GM19351 (cell line): ENCODE measurements around the gene BAHCC1.

Experiments used
- ATAC-seq: cut with Tn5 transposase; IDR thresholded peaks from one replicate; pipeline ENCODE4 v1.9.1; 2021; ENCODE audit warnings: mild to moderate bottlenecking, moderate library complexity; ENCODE audit not compliant: unreplicated experiment

BAHCC1 gene

DNA sequence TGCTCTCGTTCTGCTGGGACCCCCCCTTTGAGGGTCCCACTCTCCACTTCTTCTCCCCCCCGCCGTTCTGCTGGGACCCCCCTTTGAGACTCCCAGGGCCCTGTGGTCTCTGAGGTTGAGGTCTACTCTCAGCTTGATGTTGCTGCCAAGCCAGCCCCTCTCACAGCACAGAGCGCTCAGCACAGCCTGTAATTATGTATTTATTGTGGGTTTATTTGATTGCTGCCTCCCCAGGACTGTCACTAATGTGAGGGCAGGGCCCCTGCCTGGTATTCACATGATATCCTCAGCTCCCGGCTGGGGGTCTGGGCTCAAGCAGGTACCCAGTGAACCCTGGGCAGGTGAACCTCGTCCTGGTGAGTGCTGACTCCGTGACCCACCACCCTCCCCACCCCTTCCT, 81.9 kb downstream of the BAHCC1 start:
- ATAC-seq = no peak

DNA sequence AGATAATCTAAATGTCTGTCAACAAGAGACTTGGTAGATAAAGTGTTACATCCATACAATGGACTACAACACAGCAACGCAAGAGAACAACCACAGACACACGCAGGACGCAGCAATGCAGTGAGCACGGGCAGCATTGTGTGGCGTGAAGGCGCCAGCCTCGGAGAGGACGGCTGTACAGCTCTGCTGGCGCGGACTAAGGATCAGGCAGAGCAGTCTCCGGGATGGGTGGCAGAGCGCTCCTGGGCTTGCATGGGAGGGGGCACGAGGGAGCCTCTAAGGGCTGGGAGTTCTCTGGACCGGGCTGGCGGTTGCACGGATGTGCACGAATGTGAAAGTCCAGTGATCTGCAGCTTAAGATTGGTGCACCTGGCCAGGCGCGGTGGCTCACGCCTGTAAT, 82.9 kb downstream of the BAHCC1 start:
- no peak for ATAC-seq

DNA sequence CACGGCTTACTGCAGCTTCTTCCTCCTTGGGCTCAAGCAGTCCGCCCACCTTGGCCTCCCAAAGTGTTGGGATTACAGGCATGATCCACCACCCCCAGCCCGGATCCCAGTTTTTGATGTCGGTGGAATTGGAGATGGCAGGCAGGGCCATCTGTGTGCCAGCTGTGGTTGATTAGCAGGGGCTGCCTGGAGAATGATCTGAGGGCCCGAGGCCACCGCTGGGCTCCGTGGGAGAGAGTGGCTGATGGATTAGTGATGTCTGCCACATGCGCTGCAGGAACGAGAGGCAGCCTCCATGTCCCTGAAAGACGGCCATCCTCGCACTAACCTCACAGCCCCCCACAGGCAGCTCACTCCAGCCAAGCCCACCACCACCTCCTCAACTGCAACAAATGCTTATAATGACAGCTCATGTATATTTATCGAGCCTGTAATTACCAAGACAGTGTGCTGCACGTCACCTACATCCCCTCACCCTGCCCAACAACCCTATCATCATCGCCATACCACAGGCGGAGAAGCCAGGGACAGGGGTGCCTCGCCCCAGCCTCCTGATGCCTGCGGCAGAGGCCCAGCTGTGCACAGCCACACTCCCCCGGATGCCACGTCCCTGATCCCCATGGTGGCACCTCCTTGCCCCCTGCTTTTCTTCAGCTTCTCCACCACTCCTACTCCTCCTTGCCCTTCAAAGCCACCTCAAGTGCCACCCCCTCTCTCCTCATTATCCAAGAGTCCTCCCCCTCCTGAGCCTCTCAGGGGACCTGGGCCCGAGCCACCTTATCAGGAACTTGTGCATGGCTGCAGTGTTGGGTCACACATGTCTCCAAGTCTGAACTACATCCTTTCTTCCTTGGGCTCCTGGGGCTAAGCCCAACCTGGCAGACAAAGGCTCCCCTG, 84.2 kb downstream of the BAHCC1 start:
- no peak for ATAC-seq

DNA sequence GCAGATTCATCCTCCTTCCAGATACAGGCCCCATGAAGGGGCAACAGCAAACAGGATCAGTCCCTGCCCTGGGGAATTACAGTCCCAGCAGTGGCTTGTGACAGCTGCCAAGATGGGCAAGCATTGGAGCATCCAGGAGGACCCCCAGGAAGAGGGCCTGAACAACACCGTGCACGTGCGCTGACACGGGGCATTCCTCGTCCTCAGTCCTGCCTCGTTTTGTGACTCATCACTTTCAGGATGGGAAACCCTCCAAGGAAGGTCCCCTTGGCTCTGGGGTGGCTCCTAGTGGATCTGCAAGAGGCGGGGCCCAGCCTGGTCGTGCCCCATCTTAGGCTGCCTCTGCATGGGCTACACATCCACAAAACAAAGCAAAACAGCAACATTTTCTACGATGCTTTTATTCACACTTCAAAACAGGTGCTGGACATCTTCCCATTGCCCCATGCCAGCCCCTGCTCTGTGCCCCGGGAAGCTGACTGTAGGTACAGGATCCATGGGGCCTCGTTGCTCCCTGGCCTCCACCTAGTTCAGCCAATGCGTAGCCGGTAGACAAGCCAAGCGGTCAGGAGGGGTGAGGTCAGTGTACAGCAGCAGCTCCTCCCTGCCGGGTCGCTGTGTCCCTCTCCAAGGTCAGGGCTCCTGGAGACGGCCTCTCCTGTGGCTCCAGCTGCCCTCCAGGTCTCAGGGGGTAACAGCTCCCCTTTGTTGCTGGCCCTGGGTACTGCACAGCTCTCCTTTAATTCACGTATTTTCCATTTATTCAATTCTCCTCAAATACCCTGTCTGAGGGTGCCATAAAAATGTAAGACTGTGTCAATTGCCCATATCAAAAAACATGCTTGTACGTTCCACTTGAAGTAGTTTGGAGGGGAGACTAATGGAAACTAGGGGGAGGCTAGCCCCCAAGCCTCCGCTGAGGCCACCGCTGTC, 85.1 kb downstream of the BAHCC1 start:
- ATAC-seq = no peak

DNA sequence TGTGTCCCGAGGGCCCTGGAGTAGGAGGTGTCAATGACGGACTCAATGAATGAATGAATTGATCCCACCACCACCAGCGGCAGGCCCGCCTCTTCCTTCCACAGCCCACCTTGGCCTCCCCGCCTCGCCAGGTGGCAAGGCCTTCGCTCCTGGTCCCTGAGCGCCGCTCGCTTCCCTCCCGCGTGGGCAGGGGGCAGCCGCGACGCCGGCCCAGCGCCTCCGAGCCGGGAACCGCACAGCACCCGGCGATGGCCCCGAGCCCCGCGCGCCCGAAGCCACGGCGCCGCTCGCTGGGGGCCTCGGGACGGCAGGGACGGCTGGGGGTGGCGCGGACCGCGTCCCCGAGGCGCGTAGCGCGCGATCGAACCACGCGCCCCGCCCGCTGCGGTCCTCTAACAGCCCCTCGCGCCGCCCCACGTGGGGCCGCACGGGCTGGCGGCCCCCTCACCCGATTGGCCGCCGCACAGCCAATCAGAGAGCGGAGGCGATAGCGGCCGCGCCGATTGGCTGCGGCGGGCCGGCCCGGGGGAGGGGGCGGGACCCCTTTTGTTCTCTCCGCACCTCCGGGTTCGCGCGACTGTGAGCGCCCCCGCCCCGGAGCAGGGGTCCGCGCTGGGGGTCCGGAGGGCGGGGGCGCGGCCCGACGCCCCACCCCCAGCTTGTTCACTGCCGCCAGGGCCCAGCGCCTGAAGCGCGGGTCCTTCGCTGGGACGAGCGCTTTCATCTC, 86.0 kb downstream of the BAHCC1 start:
- no peak for ATAC-seq

DNA sequence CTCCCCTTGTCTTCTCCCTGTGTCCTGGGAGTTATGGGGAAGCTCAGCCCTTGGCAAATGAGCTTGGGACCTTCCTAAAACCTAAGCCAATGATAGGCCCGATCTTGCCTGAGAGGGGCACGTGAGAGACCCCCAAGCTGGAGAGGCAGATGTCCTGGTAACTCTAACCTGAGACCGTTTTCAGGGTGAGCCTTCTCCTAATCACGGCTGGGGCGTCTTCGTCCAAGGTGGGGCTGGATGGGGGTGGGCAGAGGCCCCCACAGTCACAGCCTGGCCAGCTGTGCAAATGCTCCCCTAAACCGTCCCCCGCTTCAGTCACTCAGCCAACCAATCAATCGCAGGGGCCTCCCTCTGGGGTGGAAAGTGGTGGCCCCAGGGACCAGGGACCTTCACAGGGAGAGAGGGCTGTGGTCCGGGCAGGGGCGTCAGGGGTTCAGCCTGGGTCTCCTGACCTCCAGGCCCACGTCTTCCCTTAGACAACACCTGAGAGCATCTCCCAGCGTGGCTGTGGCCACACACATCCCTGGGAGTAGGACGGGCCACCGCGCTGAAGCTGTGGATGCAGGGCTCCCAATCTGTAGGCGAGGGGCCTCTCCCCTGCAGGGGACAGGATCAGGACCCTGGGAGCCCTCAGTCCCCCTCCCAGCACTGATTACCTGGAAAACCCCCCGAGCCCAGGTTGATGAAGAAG, 86.7 kb downstream of the BAHCC1 start:
- no peak for ATAC-seq

DNA sequence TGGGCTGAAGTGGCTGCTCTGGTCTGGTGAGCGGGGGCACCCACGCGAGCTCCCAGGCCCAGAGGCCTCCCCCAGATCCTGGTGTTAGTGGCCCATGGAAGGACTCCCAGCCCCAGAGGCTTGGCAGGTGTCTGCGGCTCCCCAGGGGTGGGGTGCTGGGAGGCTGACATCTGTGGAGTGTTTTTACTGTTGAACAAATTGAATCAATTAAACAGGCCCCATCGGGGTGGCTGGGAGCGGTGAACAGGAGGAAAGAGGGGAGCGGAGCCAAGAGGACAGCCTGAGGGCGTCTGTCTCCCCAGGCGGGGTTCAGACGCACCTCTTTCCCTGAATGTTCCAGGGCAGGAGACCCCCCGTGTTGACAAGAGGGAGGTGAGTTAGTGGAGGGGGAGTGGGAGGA, 87.4 kb downstream of the BAHCC1 start:
- no peak for ATAC-seq

DNA sequence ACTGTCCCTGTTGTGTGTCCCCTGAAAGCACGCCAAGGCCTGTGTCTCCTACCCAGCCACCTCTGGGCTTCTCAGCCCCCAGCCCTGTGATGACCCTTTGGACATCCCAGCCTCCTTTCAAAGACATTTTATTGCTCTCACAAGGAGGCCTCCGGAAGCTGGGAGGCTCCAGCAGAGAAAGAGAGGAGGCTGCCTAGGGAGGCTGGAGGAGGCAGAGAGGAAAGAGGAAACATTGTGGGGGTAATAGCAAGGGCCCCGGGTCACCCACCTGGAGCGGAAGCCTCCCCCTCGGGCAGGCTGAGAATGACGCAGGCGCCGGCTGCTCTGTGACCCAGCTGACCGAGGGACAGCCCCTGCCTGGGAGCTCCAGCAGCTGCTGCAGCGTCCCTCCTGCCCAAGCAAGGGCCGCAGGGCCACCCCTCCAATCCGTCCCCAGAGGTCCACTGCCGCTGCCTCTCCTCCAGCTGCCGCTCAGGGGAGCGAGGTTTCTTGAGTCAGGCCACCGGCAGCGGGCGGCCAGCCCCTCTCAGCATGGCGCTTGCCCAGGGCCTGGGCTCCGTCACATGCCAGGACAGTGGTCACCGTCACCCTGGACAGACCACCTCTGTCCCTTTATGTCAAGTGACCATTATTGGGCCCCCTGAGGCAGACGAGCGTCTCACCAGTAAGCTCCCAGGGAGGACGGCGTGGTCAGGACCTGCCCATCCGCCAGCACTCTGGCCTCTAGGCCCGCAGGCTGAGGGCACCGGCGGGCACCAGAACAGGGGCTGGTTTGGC, 88.0 kb downstream of the BAHCC1 start:
- no peak for ATAC-seq

DNA sequence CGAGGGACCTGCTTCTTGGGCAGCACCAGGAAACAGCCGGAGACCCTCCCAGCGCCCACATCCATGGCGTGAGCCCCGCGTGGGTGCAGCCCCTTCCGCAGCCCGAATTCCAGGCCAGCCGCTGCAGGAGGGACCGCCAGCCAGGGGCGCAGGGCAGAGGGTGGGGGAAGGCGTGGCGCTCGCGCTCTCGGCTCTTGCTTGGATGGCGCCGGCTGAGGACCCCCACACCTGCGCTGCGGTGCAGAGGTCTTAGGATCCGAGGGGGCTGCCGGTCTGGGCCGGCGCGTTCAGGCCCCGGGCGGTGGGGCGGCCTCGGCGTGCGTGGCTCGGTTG, 88.6 kb downstream of the BAHCC1 start:
- no peak for ATAC-seq

DNA sequence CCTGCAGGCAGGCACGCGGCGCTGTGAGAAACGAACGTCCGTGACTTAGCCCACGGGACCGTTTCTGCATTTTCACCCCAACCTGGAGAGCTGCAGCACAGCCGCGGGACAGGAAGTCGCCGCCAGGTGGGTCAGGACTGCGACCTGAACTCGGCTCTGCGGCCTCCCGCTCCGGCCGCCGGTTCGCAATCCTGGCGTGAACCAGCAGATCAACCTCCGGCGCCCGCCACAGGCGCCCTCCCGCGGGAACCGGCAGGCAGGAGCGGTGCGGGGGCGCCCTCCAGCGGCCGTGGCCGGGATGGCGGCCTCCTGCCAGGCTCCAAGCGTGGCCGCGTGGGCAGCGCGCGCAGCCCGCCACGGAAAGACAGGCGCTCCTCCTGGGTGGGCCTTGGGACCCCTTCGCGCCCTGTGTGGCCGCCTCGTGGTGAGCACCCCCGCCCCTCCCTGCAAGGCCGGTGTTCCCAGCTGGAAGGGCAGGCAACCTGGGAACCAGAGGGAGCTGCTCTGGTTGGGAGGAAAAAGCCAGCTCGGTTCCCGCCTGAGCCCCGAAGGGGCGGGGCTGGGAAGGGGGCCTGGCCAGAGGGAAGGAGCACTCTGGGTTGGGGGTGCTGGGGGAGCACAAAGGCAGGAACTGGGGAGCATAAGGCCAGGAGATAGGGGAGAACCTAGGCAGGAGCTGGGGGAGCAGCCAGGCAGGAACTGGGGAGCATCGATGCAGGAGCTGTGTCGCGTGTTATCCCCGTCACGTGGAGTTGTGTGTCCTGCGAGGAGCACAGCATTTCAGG, 89.1 kb downstream of the BAHCC1 start:
- peak; percentile 69 for ATAC-seq

DNA sequence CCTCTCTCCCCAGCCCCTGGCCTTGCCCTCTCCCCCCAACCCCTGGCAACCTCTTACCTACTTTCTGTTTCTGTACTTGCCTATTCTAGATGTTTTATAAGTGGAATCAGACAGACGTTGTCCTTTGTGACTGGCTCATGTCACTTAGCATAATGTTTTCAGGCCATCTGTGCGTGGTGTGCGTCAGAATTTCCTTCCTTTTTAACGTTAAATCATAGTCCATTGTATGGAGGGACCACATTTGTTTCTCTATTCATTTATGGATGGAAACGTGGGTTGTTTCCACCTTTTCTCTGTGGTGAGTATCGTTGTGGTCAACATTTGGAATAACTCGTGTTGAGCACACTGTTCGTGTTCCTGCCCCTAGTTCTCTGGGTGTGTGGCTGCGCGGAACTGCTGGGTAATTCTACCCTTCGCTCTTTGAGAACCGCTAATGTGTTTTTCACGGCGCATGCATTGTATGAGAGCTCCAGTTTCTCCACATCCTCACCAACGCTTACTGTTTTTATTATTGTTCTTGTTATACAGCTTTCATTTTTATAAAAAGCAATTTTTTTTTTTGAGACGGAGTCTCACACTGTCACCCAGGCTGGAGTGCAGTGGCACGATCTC, 91.0 kb downstream of the BAHCC1 start:
- no peak for ATAC-seq

DNA sequence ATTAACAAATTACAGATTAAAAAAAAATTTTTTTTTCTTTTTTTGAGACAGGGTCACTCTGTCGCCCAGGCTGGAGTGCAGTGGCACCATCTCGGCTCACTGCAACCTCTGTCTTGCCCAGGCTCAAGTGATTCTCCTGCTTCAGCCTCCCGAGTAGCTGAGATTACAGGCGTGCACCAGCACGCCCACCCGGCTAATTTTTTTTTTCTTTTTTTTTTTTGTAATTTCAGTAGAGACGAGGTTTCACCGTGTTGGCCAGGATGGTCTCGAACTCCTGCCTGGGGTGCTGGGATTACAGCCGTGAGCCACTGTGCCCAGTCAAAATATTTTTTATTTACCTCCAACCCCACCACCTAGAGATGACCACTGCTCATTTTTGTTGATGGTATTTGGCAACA, 91.8 kb downstream of the BAHCC1 start:
- ATAC-seq = no peak

DNA sequence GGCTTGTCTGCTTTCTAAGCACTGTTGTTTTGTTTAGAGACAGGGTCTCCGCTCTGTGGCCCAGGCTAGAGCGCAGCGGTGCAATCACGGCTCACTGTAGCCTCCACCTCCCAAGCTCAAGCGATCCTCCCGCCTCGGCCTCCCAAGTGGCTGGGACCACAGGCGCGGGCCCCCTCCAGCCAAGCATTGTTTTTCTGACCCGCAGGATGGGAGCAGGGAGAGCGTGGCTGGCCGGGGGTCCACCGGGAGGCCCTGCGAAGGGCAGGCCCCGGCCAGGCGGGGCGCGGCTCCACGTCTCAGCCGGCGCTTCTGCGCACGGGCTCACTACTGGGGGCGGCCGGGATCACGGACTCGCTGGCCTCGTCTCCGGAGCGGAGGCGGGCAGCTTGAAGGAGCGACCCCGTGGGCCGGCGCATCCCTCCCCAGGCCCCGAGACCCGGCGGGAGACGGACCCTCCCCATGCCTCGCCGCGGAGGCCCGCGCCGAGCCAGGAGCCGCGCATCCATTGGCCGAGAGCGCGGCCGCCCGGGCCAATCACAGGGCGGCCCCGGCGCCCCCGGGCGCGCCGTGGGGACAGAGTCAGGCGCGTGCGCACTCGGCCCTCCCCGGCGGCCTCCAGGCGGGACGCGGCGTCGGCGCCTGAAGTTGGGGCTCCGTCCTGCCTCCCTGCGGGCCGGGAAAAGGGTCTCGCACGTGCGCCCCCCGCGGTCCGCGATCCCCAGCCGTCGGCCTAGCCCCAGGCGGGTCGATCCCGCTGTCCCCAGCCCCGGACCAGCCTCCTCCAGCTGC, 92.4 kb downstream of the BAHCC1 start:
- no peak for ATAC-seq

DNA sequence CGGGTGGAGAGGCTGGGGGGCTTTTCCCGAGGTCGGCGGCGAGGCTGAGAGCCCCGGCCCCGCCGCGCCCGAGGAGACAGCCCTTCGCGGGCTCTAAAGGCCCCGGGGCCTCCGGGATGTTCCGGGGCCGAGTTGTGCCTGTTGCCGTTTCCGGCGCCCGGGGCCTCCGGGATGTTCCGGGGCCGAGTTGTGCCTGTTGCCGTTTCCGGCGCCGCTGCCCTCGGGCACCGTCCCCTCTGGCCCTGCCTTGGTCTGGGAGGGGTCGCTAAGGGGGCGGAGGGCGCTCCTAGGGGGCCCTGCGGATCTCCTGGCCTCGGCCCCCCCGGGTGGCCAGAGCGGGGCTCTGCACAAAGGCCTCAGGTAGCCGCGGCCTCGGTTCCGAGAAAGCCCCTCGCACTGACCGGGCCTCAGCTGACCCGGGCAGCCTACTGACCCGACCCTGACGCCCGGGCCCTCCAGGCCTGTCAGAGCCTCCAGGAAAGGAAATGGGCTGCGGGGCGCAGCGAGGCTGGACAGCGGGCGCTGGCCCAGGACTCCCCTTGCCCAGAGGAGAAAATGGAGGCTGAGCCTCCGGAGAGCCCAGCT, 93.1 kb downstream of the BAHCC1 start:
- ATAC-seq = no peak

DNA sequence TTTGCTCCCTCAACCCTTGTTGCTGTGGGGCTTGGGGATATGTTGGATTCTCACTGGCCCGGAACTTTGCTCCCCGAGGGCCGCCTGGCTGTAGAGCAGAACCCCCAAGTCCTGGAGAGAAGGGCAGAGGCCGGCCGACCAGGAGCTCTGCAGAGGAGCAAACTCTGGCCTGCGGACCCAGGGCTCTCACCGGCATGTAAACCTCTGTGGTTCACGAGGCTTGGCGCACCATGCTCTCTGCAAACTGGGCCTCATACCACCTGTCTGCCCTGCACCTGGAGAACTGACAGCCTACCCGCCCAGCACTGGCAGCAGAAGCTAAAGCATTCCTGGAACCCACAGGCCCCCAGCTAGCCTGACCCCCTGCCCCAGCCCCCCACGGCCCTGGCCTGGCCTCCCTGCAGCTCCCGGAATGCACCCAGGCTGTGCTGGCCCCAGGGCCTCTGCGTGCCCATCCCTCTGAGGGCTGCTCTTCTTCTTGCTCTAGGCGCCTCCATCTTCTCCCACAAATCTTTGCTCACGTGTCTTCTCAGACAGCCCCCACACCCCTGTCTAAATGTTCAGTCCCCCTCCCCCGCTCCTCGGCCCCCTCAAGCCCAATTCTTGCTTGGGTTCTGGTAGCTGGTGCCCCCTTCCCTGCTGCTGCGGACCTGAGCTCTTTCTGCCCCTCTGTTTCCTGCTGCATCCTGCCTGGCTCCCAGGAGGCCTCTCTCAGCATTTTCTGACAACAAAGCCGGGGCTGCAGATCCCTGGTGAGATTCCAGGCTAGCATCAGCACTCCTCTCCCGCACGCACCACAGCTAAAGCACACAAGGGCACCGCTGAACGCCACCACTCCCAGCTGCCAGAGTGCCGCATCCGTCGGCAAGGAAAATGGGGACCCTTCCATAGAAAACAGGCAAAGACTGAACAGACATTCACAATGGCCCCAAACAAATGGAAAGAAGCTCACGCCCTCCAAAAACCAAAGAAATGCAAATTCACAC, 94.0 kb downstream of the BAHCC1 start:
- ATAC-seq = no peak
